HG03432 (cell line): ENCODE data around the gene RTP5.

Experiments used
- ATAC-seq: cut with Tn5 transposase; IDR thresholded peaks from one replicate; pipeline ENCODE4 v1.9.1; 2021; ENCODE audit warnings: mild to moderate bottlenecking, moderate library complexity; ENCODE audit not compliant: unreplicated experiment

The RTP5 gene

GRCh38 chr2:241885946-241886643 is 16.6 kb downstream of the RTP5 start:
- no peak for ATAC-seq

- ATAC-seq = no peak
These were observed 17.4 kb downstream of the RTP5 start for GRCh38 chr2:241886840-241887447.

- no peak for ATAC-seq
These were observed 18.4 kb downstream of the RTP5 start for GRCh38 chr2:241887806-241888522.

- no peak for ATAC-seq
These were observed 19.1 kb downstream of the RTP5 start for GRCh38 chr2:241888641-241889040.

GRCh38 chr2:241890524-241891235 is 21.2 kb downstream of the RTP5 start:
- ATAC-seq = no peak

GRCh38 chr2:241891315-241891987 is 21.9 kb downstream of the RTP5 start:
- ATAC-seq = no peak

GRCh38 chr2:241891988-241892298 is 22.4 kb downstream of the RTP5 start:
- ATAC-seq = no peak

- no peak for ATAC-seq
These were observed 23.0 kb downstream of the RTP5 start for GRCh38 chr2:241892299-241893137.

GRCh38 chr2:241893265-241893664 is 23.7 kb downstream of the RTP5 start:
- ATAC-seq = no peak

- no peak for ATAC-seq
These were observed 24.6 kb downstream of the RTP5 start for GRCh38 chr2:241894056-241894641.

- ATAC-seq = no peak
These were observed 25.3 kb downstream of the RTP5 start for GRCh38 chr2:241894681-241895426.

GRCh38 chr2:241895427-241895711 is 25.8 kb downstream of the RTP5 start:
- no peak for ATAC-seq

- no peak for ATAC-seq
These were observed 26.4 kb downstream of the RTP5 start for GRCh38 chr2:241895712-241896641.

- ATAC-seq = no peak
These were observed 27.2 kb downstream of the RTP5 start for GRCh38 chr2:241896746-241897201.

GRCh38 chr2:241897231-241897916 is 27.8 kb downstream of the RTP5 start:
- no peak for ATAC-seq

GRCh38 chr2:241898463-241899270 is 29.1 kb downstream of the RTP5 start:
- no peak for ATAC-seq
